ENCODE results near the gene POC1A.

Gene POC1A

GRCh38 chr3:52080830-52081719 is 73.1 kb downstream of the POC1A start:
- Histone ChIP-seq H3K9me3 (ENCODE audit: control insufficient read depth in 5 of 5, low read length in 5 of 5) (no peaks in the 10 kb centered on the region), H3K9ac (ENCODE audit: low read length in 5 of 5) (no peak overlapping the region), H3K36me3 (ENCODE audit: control insufficient read depth in 5 of 5, insufficient read depth in 5 of 5, low read length in 5 of 5) (no peaks in the 10 kb centered on the region), H3K4me1 (ENCODE audit: control insufficient read depth in 5 of 5, insufficient read depth in 5 of 5, low read length in 5 of 5) (no peaks in the 10 kb centered on the region), H3K27me3 (ENCODE audit: control insufficient read depth in 5 of 5, insufficient read depth in 4 of 5, low read length in 5 of 5) (no peaks in the 10 kb centered on the region), H3K4me3 (ENCODE audit: low read depth in 1 of 5, low read length in 5 of 5) (no peak overlapping the region), H3K27ac (ENCODE audit: low read depth, low read length) (no peak overlapping the region)

GRCh38 chr3:52079958-52080357 is 74.3 kb downstream of the POC1A start:
- H3K27ac ChIP-seq (ENCODE audit: low read depth, low read length): no peak overlapping the region
- H3K9ac ChIP-seq (ENCODE audit: low read length in 5 of 5): no peak overlapping the region
- no peaks in the 10 kb centered on the region for H3K36me3 ChIP-seq (ENCODE audit: control insufficient read depth in 5 of 5, insufficient read depth in 5 of 5, low read length in 5 of 5)
- no peak overlapping the region for H3K4me3 ChIP-seq (ENCODE audit: low read depth in 1 of 5, low read length in 5 of 5)
- no peaks in the 10 kb centered on the region for H3K27me3 ChIP-seq (ENCODE audit: control insufficient read depth in 5 of 5, insufficient read depth in 4 of 5, low read length in 5 of 5)
- no peaks in the 10 kb centered on the region for H3K4me1 ChIP-seq (ENCODE audit: control insufficient read depth in 5 of 5, insufficient read depth in 5 of 5, low read length in 5 of 5)
- no peaks in the 10 kb centered on the region for H3K9me3 ChIP-seq (ENCODE audit: control insufficient read depth in 5 of 5, low read length in 5 of 5)

GRCh38 chr3:52078781-52079560 is 75.3 kb downstream of the POC1A start:
- Histone ChIP-seq H3K27ac (ENCODE audit: low read depth, low read length) (no peak overlapping the region), H3K27me3 (ENCODE audit: control insufficient read depth in 5 of 5, insufficient read depth in 4 of 5, low read length in 5 of 5) (no peaks in the 10 kb centered on the region), H3K9ac (ENCODE audit: low read length in 5 of 5) (no peak overlapping the region), H3K36me3 (ENCODE audit: control insufficient read depth in 5 of 5, insufficient read depth in 5 of 5, low read length in 5 of 5) (peaks cover 0 to 2% (median 0%) of the 10 kb centered on the region in 5 donors), H3K9me3 (ENCODE audit: control insufficient read depth in 5 of 5, low read length in 5 of 5) (no peaks in the 10 kb centered on the region), H3K4me3 (ENCODE audit: low read depth in 1 of 5, low read length in 5 of 5) (no peak overlapping the region), H3K4me1 (ENCODE audit: control insufficient read depth in 5 of 5, insufficient read depth in 5 of 5, low read length in 5 of 5) (no peaks in the 10 kb centered on the region)

GRCh38 chr3:52077925-52078324 is 76.3 kb downstream of the POC1A start:
- H3K36me3 ChIP-seq (ENCODE audit: control insufficient read depth in 5 of 5, insufficient read depth in 5 of 5, low read length in 5 of 5): peaks cover 0 to 2% (median 0%) of the 10 kb centered on the region in 5 donors
- H3K27me3 ChIP-seq (ENCODE audit: control insufficient read depth in 5 of 5, insufficient read depth in 4 of 5, low read length in 5 of 5): no peaks in the 10 kb centered on the region
- no peak overlapping the region for H3K9ac ChIP-seq (ENCODE audit: low read length in 5 of 5)
- no peaks in the 10 kb centered on the region for H3K4me1 ChIP-seq (ENCODE audit: control insufficient read depth in 5 of 5, insufficient read depth in 5 of 5, low read length in 5 of 5)
- no peak overlapping the region for H3K27ac ChIP-seq (ENCODE audit: low read depth, low read length)
- no peak overlapping the region for H3K4me3 ChIP-seq (ENCODE audit: low read depth in 1 of 5, low read length in 5 of 5)
- H3K9me3 ChIP-seq (ENCODE audit: control insufficient read depth in 5 of 5, low read length in 5 of 5): no peaks in the 10 kb centered on the region

GRCh38 chr3:52076896-52077780 is 77.1 kb downstream of the POC1A start:
- Histone ChIP-seq H3K9ac (ENCODE audit: low read length in 5 of 5) (no peak overlapping the region), H3K4me3 (ENCODE audit: low read depth in 1 of 5, low read length in 5 of 5) (no peak overlapping the region), H3K27ac (ENCODE audit: low read depth, low read length) (no peak overlapping the region), H3K36me3 (ENCODE audit: control insufficient read depth in 5 of 5, insufficient read depth in 5 of 5, low read length in 5 of 5) (peaks cover 0 to 2% (median 0%) of the 10 kb centered on the region in 5 donors), H3K9me3 (ENCODE audit: control insufficient read depth in 5 of 5, low read length in 5 of 5) (no peaks in the 10 kb centered on the region), H3K27me3 (ENCODE audit: control insufficient read depth in 5 of 5, insufficient read depth in 4 of 5, low read length in 5 of 5) (no peaks in the 10 kb centered on the region), H3K4me1 (ENCODE audit: control insufficient read depth in 5 of 5, insufficient read depth in 5 of 5, low read length in 5 of 5) (no peaks in the 10 kb centered on the region)

- Histone ChIP-seq H3K9ac (ENCODE audit: low read length in 5 of 5) (no peak overlapping the region), H3K27me3 (ENCODE audit: control insufficient read depth in 5 of 5, insufficient read depth in 4 of 5, low read length in 5 of 5) (peaks cover 0 to under 1% (median 0%) of the 10 kb centered on the region in 5 donors), H3K27ac (ENCODE audit: low read depth, low read length) (no peak overlapping the region), H3K9me3 (ENCODE audit: control insufficient read depth in 5 of 5, low read length in 5 of 5) (no peaks in the 10 kb centered on the region), H3K4me3 (ENCODE audit: low read depth in 1 of 5, low read length in 5 of 5) (no peak overlapping the region), H3K36me3 (ENCODE audit: control insufficient read depth in 5 of 5, insufficient read depth in 5 of 5, low read length in 5 of 5) (peaks cover 0 to 2% (median 0%) of the 10 kb centered on the region in 5 donors), H3K4me1 (ENCODE audit: control insufficient read depth in 5 of 5, insufficient read depth in 5 of 5, low read length in 5 of 5) (peaks cover 0 to 21% (median 14%) of the 10 kb centered on the region in 5 donors)
These were observed 80.7 kb downstream of the POC1A start for GRCh38 chr3:52073490-52073889.

GRCh38 chr3:52072471-52072870 is 81.8 kb downstream of the POC1A start:
- H3K4me3 ChIP-seq (ENCODE audit: low read depth in 1 of 5, low read length in 5 of 5): no peak overlapping the region
- H3K9me3 ChIP-seq (ENCODE audit: control insufficient read depth in 5 of 5, low read length in 5 of 5): no peaks in the 10 kb centered on the region
- H3K9ac ChIP-seq (ENCODE audit: low read length in 5 of 5): no peak overlapping the region
- H3K4me1 ChIP-seq (ENCODE audit: control insufficient read depth in 5 of 5, insufficient read depth in 5 of 5, low read length in 5 of 5): peaks cover 0 to 21% (median 14%) of the 10 kb centered on the region in 5 donors
- H3K27me3 ChIP-seq (ENCODE audit: control insufficient read depth in 5 of 5, insufficient read depth in 4 of 5, low read length in 5 of 5): peaks cover 0 to 2% (median 0%) of the 10 kb centered on the region in 5 donors
- no peak overlapping the region for H3K27ac ChIP-seq (ENCODE audit: low read depth, low read length)
- peaks cover 0 to 2% (median 0%) of the 10 kb centered on the region in 5 donors for H3K36me3 ChIP-seq (ENCODE audit: control insufficient read depth in 5 of 5, insufficient read depth in 5 of 5, low read length in 5 of 5)

- Histone ChIP-seq H3K4me1 (ENCODE audit: control insufficient read depth in 5 of 5, insufficient read depth in 5 of 5, low read length in 5 of 5) (peaks cover 0 to 21% (median 14%) of the 10 kb centered on the region in 5 donors), H3K4me3 (ENCODE audit: low read depth in 1 of 5, low read length in 5 of 5) (no peak overlapping the region), H3K9me3 (ENCODE audit: control insufficient read depth in 5 of 5, low read length in 5 of 5) (no peaks in the 10 kb centered on the region), H3K27ac (ENCODE audit: low read depth, low read length) (no peak overlapping the region), H3K36me3 (ENCODE audit: control insufficient read depth in 5 of 5, insufficient read depth in 5 of 5, low read length in 5 of 5) (peaks cover 0 to 2% (median 0%) of the 10 kb centered on the region in 5 donors), H3K27me3 (ENCODE audit: control insufficient read depth in 5 of 5, insufficient read depth in 4 of 5, low read length in 5 of 5) (peaks cover 0 to 2% (median 0%) of the 10 kb centered on the region in 5 donors), H3K9ac (ENCODE audit: low read length in 5 of 5) (no peak overlapping the region)
These were observed 82.2 kb downstream of the POC1A start for GRCh38 chr3:52072020-52072419.

- H3K27me3 ChIP-seq (ENCODE audit: control insufficient read depth in 5 of 5, insufficient read depth in 4 of 5, low read length in 5 of 5): peaks cover 0 to 4% (median 0%) of the 10 kb centered on the region in 5 donors
- peaks cover 0 to 2% (median 0%) of the 10 kb centered on the region in 5 donors for H3K36me3 ChIP-seq (ENCODE audit: control insufficient read depth in 5 of 5, insufficient read depth in 5 of 5, low read length in 5 of 5)
- H3K4me1 ChIP-seq (ENCODE audit: control insufficient read depth in 5 of 5, insufficient read depth in 5 of 5, low read length in 5 of 5): peaks cover 0 to 24% (median 14%) of the 10 kb centered on the region in 5 donors
- H3K4me3 ChIP-seq (ENCODE audit: low read depth in 1 of 5, low read length in 5 of 5): no peak overlapping the region
- H3K9ac ChIP-seq (ENCODE audit: low read length in 5 of 5): peak overlapping the region in 1 of 5 donors; percentile 35
- peak overlapping the region; percentile 28 for H3K27ac ChIP-seq (ENCODE audit: low read depth, low read length)
- no peaks in the 10 kb centered on the region for H3K9me3 ChIP-seq (ENCODE audit: control insufficient read depth in 5 of 5, low read length in 5 of 5)
These were observed 83.2 kb downstream of the POC1A start for GRCh38 chr3:52070724-52071621.

All from subcutaneous abdominal adipose tissue (tissue), 5 donors.